Myocyte (in vitro differentiated cells): ENCODE results near the gene FTH1. TPM values are rescaled to one million over a fixed set of nuclear protein-coding genes. Genes with fewer than 3 reads are reported as not detected.
"Not testable (repeated sequence)": the region's sequence is repeated elsewhere in the genome, so short reads cannot be mapped to it uniquely, and the experiment has no call there.

ENCODE experiments used
- DNase-seq: peaks from one replicate; pipeline ENCODE4 v3.0.0-alpha.2; 2012; ENCODE audit warnings: low read depth
- total RNA-seq: library from RNA; depleted of rRNA; stranded (reverse); fragments of >200 nt; gene quantifications from 2 replicates; pipeline ENCODE4 v1.2.3, GENCODE V29; 2014

Gene FTH1
- total RNA-seq, 1 donor from 2014 or later = 518 TPM

DNA sequence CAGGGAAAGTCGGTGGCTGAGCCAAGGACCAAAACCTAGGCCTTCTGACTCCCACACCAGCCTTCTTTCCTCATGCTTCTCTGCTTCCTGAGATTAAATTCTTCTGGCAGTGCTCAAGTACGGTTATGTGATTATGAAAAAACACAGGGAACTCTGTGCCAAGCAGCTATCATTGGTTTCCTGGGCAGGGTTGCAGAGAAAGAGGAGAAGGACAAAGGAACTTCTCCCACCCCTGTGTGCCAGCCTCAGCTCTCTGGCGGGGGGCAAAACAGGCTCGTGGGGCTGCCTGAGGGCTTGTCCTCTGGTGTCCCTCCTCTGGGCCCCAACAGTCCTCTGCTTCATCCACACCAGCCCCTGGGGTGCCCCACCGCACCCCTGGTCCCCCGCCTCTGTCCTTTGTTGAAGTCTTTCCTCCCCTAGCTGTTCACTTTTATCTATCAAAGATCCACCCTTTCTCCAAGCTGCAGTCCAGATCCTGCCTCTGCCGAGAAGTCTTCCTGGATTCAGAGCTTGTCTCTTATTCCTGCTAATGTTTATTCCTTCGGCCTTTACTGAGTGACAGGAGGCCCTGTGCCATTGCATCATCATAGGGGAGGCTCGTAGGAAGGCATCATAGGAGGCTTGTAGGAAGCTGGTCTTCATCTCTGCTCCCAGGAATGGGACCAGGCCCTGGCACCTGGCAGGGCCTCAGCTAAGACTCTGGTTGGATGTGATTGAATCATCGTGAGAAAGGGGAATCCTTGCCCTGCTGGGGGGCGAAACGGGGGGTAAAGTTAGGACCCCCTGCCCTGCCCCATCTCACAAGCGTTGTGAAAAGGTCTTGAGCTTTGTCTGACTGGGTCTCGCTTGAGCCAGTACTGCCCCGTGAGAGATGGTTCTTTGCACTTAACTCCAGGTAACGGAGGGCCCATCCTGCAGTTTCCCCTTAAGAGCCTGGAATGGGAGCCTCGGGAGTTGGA lies 11.5 kb upstream of the FTH1 start:
- DNase-seq = no peak

DNA sequence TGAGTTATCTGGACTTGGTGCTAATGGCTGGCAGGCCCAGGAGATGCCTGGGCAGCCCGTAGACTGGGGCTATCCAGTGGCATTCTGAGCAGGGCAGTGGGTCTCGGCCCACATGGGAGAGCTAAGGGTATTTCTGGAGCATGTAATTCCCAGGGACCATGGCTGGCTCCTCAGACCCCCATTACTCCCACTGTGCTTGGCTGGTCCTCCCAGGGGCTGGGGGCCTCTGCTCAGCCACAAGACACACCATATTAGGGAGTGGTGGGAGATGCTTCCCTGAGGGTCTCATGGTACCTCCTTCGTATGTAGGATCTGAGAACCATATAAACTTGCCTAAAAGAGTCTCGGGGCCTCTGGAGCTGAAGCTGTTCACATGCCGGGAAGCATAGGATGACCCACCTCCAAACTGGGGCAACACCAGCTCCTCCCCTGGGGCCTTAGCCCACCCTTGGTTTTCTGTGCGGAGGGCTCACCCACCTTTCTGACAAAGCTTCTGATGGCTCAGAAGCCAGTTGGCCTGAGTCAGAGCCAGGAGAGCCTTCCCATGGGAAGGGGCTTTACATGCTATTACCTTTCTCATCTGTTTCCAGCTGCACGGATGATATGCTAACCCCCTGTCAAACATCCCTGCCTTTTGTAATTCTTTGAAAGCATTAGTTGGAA lies 9.5 kb upstream of the FTH1 start:
- DNase-seq = no peak

DNA sequence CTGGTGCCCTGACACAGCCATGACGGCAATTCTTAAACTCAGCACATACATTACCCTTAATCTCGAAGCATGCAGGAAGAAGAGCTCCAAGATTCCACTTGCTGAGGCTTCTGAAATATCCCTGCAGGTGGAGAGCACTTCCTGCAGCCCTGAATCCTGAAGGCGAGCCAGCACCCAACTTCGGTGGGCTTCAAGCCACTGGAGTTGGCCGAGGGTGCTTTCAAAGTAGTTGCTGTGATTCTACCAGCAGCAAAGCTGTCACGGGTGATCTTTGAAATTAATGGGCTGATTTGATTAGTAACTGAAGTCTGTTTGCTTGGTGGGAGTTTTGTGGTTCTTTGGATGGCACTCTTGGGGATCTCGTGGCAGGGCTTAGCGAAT lies 9.0 kb upstream of the FTH1 start:
- DNase-seq = no peak

DNA sequence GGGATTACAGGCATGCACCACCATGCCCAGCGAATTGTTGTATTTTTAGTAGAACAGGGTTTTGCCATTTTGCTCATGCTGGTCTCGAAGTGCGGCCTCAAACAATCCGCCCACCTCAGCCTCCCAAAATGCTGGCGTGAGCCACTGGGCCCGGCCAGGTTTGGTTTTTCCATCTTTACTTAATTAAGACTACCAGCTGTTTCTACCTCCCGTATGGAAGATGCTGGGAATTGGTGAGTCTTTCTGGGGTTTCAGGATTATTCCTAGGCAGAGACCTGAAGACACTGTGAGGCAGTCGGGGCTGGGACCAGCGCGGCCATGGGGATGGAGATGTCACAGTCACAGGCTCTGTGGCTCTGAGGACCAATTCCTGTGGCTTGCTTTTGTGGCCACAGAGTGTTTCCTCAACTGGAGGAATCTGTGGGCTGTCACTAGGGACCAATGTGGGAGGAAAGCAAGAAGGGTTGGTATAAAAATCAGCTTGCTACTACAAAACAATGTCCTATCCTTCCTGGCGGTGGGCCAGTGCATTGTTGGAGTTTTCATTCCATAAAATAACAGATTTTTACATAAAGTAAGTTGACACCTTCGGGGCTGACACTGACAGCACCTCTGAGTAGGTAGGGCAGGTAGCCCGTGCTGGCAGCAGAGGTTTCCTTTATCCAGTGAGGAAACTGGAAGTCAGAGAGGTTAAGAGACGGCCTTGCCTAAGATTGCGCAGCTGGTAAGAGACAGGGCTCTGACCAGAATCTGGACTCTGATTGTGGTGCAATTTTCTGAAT lies 8.4 kb upstream of the FTH1 start:
- peak; percentile 79 for DNase-seq

DNA sequence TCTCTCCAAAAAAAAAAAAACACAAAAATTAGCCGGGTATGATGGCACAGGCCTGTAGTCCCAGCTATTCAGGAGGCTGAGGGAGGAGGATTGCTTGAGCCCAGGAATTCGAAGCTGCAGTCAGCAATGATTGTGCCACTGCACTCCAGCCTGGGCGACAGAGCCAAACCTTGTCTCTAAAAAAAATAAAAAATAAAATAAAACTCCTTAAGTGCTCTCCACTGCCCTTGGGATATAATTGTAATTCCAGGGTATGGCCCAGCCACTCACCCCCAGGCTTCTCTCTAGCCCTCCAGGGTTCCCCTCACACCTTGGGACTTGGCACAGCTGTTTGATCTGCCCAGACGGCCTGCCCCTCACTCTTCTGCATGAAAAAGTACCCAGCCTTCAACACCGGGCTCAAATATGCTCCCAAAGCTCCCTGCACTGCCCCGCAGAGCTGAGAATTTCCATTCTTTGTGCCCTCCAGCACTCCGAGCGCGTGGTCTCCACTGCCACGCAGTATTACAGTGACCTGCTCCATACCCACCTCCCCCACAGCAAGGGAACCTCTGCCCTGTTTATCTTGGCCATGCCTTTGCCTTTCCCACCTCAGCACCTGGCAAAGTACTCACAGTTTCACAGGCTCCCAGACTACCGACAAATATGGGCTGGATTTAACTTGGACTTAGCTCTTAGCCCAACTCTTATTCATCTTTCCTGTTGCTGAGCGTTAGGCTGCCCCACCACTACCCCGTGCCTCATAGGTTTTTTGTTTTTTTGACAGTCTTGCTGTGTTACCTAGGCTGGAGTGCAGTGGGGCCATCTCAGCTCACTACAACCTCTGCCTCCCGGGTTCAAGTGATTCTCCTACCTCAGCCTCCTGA lies 7.6 kb upstream of the FTH1 start:
- no peak for DNase-seq

DNA sequence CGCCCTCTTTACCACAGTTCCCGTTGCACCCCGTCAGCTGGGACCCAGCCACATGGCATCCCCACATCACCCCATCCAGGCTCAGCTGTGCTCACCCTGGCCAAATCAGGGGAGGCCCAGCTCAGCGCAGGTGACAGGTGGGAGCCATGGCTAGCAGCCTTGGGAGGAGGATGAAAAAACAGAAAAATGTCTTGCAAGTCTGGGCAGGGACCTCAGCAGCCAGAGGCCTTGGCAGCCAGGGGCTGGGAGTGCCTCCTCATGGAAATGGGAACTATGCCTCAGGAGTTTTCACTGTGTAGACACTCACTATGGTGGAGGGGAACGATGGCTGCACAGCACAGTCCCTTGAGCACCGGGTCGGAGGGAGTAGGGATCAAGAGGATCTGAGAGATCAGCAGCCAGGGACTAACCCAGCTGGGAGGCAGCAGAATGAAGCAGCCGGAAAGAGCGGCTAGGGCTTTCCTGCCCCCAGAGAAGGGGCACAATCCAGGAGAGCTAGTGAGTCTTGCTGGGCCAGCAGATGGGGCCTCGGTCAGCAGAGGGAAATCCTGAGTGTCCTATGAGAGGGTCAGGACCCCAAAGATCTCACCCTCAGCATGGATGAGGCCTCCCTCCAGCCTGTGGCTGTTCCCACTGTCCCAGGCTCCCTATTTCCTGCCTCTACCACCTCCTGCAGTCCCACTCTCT lies 6.2 kb upstream of the FTH1 start:
- no peak for DNase-seq

DNA sequence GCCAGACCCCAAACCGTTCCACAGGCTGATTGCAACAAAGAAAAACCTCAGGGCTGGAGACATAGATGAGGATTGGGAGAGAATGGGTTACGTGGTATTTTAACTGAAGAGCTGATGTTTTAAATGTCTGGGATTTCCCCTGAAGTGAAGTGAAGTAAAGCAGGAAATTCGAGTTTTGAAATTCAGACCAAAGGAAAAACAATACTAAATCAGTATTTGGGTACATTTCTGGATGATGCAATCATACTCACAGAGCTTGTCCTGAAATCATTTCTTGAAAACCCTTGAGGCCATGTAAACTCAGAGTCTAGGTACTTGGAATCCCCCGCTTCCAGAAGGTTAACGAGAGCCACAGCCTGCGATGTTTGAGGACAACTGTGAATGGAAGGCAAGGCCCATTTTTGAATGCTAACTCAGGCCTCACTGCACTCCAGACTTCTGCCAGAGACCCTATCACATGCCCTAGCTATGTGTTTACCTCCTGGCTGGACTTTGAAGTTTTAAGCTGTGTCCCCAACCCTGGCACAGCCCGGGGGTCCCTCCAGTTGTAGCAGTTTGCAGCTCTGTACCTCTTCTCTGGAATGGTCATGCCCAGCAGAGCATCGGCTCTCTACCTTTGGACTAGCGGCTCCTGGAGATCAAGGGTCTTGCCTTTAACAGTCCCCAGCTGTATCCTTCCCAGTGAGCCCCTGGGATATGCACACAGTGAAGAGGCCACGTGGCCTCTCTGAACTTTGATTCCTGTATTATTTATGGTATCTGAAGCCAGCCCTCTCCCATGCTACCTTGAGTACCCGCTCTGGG lies 5.4 kb upstream of the FTH1 start:
- peak; percentile 56 for DNase-seq

DNA sequence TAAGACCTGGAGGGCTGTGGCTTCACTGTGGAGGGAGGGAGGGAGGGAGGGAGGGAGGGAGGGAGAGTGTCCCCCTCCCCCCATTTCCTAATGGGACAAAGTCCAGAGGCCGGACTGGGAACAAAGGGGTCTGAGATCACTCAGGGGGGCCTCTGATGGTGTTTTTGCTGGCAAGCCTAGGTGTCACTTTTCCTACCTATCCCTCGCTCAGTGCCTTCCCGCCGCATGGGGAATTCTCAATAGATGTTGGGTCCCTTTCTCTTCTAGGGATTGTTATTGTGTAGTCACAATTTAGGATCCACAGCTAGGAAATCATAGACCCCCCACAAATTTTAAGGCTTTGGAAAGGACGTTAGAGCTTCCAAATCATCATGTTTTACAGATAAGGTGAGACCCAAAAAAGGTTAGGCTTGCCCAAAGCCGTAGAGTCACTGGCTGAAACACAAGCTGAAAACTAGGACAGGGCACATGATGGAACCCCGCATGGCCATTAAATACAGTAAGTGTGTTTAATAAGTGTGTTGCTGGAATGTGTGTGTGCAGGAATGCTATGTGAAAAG lies 4.8 kb upstream of the FTH1 start:
- no peak for DNase-seq

DNA sequence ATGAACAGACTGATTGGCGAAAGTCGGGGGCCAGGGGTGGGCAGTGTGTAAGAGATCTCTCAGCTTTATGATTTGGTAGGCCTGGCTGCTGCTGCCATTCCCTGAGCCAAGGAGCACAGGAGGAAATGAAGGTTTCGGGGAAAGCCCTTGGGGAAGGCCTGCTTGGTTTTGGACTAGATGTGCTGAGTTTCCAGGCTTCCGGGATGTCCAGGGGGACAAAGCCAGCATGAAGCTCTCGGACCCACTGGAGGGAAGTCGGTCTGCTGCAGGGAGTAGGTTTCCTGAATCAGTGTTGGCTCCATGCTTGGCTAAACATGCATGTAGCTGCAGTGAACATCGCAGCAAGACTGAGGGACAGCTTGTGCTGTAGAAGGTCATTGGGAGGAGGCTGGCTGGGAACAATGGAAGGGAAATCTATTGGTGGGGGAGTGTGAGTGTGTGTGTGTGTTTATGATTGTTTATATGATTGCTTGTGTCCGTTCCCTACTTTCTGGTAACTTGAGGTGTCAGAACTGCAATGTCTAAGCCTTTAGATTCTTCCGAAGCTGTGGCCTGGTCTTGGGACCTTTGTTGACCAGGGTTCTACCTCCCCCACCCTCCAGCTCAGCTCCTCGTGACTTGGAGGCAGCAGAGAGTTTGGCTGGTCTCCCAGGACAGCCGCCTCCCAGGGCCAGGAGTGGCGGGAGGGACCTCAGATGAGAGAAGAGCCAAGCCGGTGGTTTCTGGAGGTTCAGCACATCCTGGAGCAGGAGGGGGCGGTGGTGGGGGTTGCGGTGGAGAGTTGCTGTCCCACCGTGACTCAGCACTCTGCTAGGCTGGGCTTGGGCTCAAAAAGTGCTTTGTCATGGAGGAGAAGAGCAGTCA lies 4.0 kb upstream of the FTH1 start:
- DNase-seq = peak; percentile 98

DNA sequence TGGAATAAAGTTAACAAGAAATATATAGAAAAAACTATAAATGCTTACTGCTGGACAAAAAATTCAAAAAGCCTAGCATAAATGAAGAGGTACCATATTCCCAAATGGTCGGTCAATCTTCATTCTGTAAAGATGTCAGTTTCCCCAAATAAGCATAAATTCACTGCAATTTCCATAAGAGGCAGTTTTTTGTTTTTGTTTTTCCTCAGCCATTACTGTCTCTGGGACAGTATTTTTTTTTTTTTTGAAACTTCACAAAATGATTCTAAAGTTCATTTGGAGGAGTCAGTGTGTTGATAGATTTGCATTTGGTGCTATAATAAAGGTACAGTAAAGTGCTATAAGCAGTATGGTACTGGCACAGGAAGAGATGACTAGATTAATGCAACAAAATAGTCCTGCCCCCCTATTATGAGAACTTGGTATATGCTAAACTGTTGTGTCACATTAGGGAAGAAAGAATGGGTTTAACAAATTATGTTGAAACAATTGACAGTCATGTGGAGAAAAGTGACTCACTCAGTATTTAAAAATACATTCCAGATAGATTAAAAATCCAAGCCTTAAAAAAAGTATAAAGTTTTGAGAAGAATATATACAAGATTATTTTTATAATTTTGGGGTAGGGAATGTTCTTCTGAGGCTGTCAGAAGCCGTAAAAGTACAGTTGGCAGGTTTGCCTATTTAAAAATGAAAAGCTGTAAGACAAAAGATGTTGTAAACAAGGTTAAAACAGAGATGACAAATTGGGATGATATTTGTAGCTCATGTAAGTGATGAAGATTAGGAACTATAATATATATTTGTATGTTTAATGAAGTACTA lies 2.6 kb upstream of the FTH1 start:
- DNase-seq = peak; percentile 59

DNA sequence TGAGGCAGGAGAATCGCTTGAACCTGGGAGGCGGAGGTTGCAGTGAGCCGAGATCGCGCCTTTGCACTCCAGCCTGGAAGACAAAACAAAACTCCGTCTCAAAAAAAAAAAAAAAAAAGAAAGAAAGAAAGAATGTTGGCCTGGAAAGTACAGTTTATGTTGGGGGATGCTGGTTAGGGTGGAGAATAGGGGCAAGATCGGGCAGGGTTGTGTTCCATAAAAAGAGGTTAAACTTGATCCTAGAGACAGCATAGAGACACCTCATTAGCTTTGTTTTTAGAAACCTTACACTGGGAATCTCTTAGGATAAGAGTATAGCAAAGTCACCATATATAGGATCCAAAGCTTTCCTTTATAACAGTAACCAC lies 1.9 kb upstream of the FTH1 start:
- peak; percentile 4 for DNase-seq

DNA sequence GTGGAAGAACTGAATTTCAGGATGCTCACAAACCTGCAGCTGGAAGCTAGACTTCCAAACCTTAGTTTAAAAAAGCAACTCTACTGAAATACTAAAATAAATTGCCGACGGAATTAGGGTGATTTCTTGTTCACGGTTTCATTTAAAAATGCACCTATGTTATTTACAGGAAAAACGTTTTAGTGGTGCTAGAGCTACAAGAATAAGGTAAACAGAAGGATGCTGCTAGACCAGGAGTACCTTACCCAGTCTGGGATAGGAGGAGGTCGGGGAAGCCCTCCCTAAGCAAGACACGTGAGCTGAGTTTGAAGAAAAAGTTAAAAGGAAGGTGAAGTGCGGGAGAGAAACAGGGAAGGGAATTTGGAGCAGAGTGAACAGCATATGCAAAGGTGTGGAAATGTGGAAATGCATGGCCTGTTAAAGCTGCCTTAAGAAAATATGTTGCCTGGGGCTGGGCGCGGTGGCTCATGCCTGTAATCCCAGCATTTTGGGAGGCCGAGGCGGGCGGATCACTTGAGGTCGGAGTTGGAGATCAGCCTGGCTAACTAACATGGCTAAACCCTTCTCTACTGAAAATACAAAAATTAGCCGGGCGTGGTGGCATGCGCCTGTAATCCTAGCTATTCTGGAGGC lies 1.4 kb upstream of the FTH1 start:
- no peak for DNase-seq

DNA sequence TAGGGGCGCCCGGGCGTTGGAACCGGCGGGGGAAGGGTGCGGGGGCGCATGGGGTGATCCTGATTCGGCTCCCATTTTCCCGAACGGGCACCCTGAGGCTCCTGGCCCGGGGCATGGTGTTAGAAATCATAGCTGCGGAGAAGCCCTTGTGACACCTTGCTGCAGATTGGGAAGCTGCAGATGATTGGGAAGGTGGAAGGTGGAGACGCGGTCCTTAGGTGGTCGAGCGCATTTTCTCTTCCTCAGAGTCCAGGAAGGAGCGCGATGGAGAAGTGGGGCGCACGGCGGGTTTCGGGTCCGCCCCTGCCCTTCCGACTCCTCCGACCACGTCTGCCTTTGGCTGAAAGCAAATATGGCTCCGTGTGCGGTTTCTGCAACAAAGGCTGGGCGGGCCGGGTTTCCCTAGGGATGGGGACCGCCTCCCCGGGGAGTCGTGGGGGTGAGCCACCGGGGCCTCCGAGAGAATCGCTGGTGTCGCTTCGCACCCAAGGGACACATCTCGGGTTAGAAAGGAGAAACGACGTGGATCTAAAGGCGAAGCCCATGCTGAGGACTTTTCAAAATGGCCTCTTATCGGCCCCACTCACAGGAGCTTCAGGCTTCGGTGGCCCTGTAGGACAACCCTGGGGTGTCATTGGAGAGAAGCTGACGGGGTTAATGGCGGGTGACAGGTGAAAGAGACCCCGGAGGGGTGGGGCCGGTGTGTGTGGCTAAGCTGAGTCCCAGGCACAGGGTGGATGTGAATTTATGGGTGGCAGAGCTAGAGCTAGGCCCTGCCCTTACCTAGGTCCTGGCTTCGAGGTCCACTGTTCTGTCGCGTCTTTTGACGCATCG lies 707 bp upstream of the FTH1 start:
- peak; percentile 50 for DNase-seq

DNA sequence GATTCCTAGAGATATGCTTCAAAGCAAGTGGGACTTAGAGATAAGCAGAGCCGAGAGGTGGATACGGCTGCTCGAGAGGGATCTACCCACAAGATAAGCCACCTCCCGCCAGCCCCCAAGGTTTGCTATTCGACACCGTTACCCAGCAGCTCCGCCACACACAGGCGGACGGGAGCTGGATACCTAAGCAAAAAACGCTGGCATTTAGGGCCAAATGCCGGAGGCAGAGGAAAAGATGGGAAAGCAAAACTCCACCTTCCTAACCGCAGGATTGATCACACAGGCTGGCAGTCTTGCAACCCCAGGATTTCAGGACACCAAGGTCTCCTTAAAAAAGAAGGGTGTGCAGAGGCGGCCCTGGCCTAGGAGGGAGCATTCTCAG lies 709 bp downstream of the FTH1 start:
- DNase-seq = no peak

DNA sequence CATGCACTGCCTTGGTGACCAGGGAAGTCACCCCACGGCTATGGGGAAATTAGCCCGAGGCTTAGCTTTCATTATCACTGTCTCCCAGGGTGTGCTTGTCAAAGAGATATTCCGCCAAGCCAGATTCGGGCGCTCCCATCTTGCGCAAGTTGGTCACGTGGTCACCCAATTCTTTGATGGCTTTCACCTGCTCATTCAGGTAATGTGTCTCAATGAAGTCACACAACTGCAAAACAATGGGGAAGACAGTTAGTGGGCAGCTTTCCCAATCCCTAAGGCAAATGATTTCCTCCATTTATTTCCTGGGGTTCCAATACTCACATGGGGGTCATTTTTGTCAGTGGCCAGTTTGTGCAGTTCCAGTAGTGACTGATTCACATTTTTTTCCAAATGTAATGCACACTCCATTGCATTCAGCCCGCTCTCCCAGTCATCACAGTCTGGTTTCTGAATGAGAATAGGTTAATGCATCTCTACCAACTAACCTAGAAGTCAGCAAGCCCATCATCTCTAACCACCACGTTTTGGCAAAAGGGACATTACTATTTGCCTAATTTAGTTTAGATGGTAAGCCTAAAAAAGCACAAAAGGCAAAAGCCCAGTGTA lies 2.7 kb downstream of the FTH1 start:
- DNase-seq = not testable (repeated sequence)
